ENCODE data around the gene CACNA1I. TPM values are rescaled to one million over a fixed set of nuclear protein-coding genes. Genes with fewer than 3 reads are reported as not detected.

Gene CACNA1I
- total RNA-seq, 1 experiment from 2014 or later = 0.15 TPM

DNA sequence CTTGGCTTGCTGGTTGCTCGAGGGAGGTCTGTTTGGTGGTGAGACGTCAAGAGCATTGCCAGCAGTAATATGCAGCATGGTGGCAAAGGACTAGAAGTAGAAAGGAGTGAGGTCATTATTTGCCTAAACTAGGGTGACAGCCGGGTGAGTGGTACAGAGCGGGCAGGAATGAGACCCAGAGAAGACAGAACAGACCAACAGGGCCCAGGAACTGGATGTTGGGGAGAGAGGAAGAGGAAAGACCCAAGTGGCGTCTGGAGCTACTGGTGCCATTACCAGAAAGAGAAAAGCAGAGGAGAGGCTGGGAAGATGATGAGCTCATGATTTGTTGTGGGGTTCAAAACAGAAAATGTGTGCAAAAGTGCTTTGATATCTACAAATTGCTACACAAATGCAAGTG, 164.3 kb downstream of the CACNA1I start:
- H3K27ac ChIP-seq (ENCODE audit: low read depth, low read length) = no peak overlapping the region
- no peaks in the 10 kb centered on the region for H3K79me2 ChIP-seq (ENCODE audit: insufficient read depth, low read length)
- H2AFZ ChIP-seq (ENCODE audit: low read depth, low read length, poor library complexity, severe bottlenecking) = no peak overlapping the region
- no TSS peak for BruUV-seq (replicated peaks)
- H3K27me3 ChIP-seq (ENCODE audit: insufficient read depth, low read length) = peaks cover 7% of the 10 kb centered on the region; the same call in 1 of the 2 replicates
- 0 out of 4 replicates have a peak, but pooled peaks cover 0 to 3% of the 10 kb centered on the region in 2 experiments for H3K9me3 ChIP-seq (ENCODE audit: control insufficient read depth in 1 of 2, insufficient read depth in 1 of 2, low read depth in 1 of 2, low read length in 2 of 2)
- H3K9ac ChIP-seq (ENCODE audit: low read length) = no peak overlapping the region
- no peak overlapping the region for H3K4me2 ChIP-seq (ENCODE audit: low read length)
- H3K4me3 ChIP-seq (replicated peaks in 1 of 2; ENCODE audit: low read depth in 1 of 2, low read length in 2 of 2) = no peak overlapping the region
- H3K4me1 ChIP-seq (ENCODE audit: control insufficient read depth in 1 of 2, insufficient read depth in 2 of 2, low read length in 2 of 2) = peaks cover 0 to 4% of the 10 kb centered on the region in 2 experiments; a peak in 2 of 4 replicates
- H3K9me2 ChIP-seq (ENCODE audit: insufficient read depth) = no peaks in the 10 kb centered on the region
- POLR2A ChIA-PET = no interaction called here
- TF ChIP-seq FOSL1 (IDR thresholded peaks at IDR 0.05; ENCODE audit: low read depth) = no peak
- no peaks in the 10 kb centered on the region for H3K36me3 ChIP-seq (ENCODE audit: control insufficient read depth in 1 of 2, insufficient read depth in 2 of 2, low read length in 2 of 2)
- RAD21 ChIA-PET (ENCODE audit: low non-redundant PET in 1 of 2, low total read pairs in 2 of 2, uncharacterized antibody in 2 of 2, unreplicated experiment in 2 of 2) = no interaction called here
- no peak for ATAC-seq
- H4K20me1 ChIP-seq (ENCODE audit: insufficient read depth) = no peaks in the 10 kb centered on the region
- CTCF ChIA-PET = no interaction called here
- DNase-seq (ENCODE audit: low read depth, low spot score) = no peak
- intact Hi-C loops (cut with micrococcal nuclease) = no loop called here

DNA sequence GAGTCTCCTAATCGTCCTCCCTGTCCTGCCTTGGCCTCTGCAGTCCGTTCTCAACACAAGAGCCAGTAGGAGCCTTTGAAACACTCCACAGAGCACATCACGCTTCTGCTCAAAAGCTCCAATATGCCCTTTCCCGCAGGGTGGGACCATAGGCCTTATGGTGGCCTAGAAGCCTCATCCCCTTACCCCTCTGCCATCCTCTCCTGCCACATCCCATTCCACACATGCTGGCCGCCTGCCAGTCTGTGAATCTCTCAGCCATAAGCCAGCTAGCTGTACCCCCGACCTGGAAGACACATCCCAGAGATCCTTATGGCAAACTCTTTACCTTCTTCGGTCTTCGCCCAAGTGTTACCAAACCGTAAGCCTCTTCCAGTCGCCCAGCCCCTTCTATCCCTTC, 165.2 kb downstream of the CACNA1I start:
- no peak overlapping the region for H3K4me2 ChIP-seq (ENCODE audit: low read length)
- H3K4me3 ChIP-seq (replicated peaks in 1 of 2; ENCODE audit: low read depth in 1 of 2, low read length in 2 of 2) = no peak overlapping the region
- ChIA-PET CTCF (no interaction called here), POLR2A (no interaction called here), RAD21 (ENCODE audit: low non-redundant PET in 1 of 2, low total read pairs in 2 of 2, uncharacterized antibody in 2 of 2, unreplicated experiment in 2 of 2) (no interaction called here)
- no peaks in the 10 kb centered on the region for H3K36me3 ChIP-seq (ENCODE audit: control insufficient read depth in 1 of 2, insufficient read depth in 2 of 2, low read length in 2 of 2)
- no peak overlapping the region for H3K27ac ChIP-seq (ENCODE audit: low read depth, low read length)
- no peaks in the 10 kb centered on the region for H4K20me1 ChIP-seq (ENCODE audit: insufficient read depth)
- 0 out of 4 replicates have a peak, but pooled peaks cover 0 to 3% of the 10 kb centered on the region in 2 experiments for H3K9me3 ChIP-seq (ENCODE audit: control insufficient read depth in 1 of 2, insufficient read depth in 1 of 2, low read depth in 1 of 2, low read length in 2 of 2)
- no peak overlapping the region for H3K9ac ChIP-seq (ENCODE audit: low read length)
- no TSS peak for BruUV-seq (replicated peaks)
- TF ChIP-seq, protein P1, sequence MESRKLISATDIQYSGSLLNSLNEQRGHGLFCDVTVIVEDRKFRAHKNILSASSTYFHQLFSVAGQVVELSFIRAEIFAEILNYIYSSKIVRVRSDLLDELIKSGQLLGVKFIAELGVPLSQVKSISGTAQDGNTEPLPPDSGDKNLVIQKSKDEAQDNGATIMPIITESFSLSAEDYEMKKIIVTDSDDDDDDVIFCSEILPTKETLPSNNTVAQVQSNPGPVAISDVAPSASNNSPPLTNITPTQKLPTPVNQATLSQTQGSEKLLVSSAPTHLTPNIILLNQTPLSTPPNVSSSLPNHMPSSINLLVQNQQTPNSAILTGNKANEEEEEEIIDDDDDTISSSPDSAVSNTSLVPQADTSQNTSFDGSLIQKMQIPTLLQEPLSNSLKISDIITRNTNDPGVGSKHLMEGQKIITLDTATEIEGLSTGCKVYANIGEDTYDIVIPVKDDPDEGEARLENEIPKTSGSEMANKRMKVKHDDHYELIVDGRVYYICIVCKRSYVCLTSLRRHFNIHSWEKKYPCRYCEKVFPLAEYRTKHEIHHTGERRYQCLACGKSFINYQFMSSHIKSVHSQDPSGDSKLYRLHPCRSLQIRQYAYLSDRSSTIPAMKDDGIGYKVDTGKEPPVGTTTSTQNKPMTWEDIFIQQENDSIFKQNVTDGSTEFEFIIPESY (IDR thresholded peaks at IDR 0.05; ENCODE audit: extremely low read depth, insufficient replicate concordance, low read length) = no peak
- TF ChIP-seq, protein P2, sequence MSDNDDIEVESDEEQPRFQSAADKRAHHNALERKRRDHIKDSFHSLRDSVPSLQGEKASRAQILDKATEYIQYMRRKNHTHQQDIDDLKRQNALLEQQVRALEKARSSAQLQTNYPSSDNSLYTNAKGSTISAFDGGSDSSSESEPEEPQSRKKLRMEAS (IDR thresholded peaks at IDR 0.05) = no peak
- TF ChIP-seq TCF7L2 (IDR thresholded peaks at IDR 0.05; ENCODE audit: borderline replicate concordance, extremely low read depth, insufficient read depth, insufficient read length) (no peak), EZH2 (IDR thresholded peaks at IDR 0.05) (no peak), CEBPB (IDR thresholded peaks at IDR 0.05; ENCODE audit: low read depth) (no peak), SP1 (IDR thresholded peaks at IDR 0.05; ENCODE audit: low read depth) (no peak)
- intact Hi-C loops (cut with micrococcal nuclease) = no loop called here
- H3K27me3 ChIP-seq (ENCODE audit: insufficient read depth, low read length) = peaks cover 7% of the 10 kb centered on the region; the same call in 1 of the 2 replicates
- ATAC-seq = no peak
- H3K79me2 ChIP-seq (ENCODE audit: insufficient read depth, low read length) = no peaks in the 10 kb centered on the region
- H2AFZ ChIP-seq (ENCODE audit: low read depth, low read length, poor library complexity, severe bottlenecking) = no peak overlapping the region
- no peak for DNase-seq (ENCODE audit: low read depth, low spot score)
- H3K4me1 ChIP-seq (ENCODE audit: control insufficient read depth in 1 of 2, insufficient read depth in 2 of 2, low read length in 2 of 2) = peaks cover 0 to 5% of the 10 kb centered on the region in 2 experiments; a peak in 2 of 4 replicates
- H3K9me2 ChIP-seq (ENCODE audit: insufficient read depth) = no peaks in the 10 kb centered on the region
